ENCODE measurements around the gene USP6.
"Not testable (repeated sequence)": the region's sequence is repeated elsewhere in the genome, so short reads cannot be mapped to it uniquely, and the experiment has no call there.

The USP6 gene

DNA sequence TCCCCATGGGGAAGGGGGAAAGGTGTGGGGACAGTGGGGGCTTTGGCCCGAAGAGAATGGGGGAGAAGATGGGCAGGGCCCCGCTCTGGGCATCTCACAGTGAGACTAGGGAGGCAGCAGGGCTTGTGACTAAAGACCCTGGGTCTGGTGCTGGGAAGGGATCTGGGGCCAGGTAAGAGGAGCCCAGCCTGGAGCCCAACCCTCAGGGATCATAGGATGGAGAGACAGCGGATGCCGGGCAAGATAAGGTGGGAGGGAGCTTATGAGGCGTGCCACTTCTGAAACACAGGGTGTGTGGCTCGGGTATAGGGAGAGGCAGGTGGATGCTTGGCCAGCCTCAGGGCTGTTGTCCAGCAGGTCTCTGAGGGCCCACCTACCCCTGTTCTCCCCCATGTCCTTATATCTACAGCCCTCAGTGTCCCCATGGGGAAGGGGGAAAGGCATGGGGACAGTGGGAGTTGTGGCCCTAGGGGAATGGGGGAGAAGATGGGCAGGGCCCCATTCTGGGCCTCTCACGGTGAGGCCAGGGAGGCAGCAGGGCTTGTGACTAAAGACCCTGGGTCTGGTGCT, 15.4 kb downstream of the USP6 start:
- Histone ChIP-seq H3K9ac (ENCODE audit: low read length) (no peak overlapping the region), H3K79me2 (ENCODE audit: insufficient read depth, low read length) (no peaks in the 10 kb centered on the region), H3F3A (ENCODE audit: insufficient read depth, low read length) (no peaks in the 10 kb centered on the region), H3K9me3 (ENCODE audit: low read length) (no peaks in the 10 kb centered on the region), H3K36me3 (ENCODE audit: insufficient read depth, low read length) (no peaks in the 10 kb centered on the region), H3K27ac (ENCODE audit: low read depth, low read length, poor library complexity, severe bottlenecking) (no peak overlapping the region), H3K4me1 (ENCODE audit: insufficient read depth, low read length, severe bottlenecking) (no peaks in the 10 kb centered on the region), H3K4me3 (ENCODE audit: low read depth, low read length, poor library complexity, severe bottlenecking) (no peak overlapping the region), H2AFZ (ENCODE audit: low read length) (no peak overlapping the region), H3K9me2 (ENCODE audit: low read depth, low read length) (no peaks in the 10 kb centered on the region), H3K4me2 (ENCODE audit: low read length) (no peak overlapping the region), H3K27me3 (ENCODE audit: insufficient read depth, low read length) (0 out of 2 replicates have a peak, but pooled peaks cover 3% of the 10 kb centered on the region), H4K20me1 (ENCODE audit: insufficient read depth, low read length) (no peaks in the 10 kb centered on the region)
- TF ChIP-seq, protein P1, sequence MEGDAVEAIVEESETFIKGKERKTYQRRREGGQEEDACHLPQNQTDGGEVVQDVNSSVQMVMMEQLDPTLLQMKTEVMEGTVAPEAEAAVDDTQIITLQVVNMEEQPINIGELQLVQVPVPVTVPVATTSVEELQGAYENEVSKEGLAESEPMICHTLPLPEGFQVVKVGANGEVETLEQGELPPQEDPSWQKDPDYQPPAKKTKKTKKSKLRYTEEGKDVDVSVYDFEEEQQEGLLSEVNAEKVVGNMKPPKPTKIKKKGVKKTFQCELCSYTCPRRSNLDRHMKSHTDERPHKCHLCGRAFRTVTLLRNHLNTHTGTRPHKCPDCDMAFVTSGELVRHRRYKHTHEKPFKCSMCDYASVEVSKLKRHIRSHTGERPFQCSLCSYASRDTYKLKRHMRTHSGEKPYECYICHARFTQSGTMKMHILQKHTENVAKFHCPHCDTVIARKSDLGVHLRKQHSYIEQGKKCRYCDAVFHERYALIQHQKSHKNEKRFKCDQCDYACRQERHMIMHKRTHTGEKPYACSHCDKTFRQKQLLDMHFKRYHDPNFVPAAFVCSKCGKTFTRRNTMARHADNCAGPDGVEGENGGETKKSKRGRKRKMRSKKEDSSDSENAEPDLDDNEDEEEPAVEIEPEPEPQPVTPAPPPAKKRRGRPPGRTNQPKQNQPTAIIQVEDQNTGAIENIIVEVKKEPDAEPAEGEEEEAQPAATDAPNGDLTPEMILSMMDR (IDR thresholded peaks at IDR 0.05; ENCODE audit: low read length) = no peak
- no peak for TF ChIP-seq EZH2 (IDR thresholded peaks at IDR 0.05; ENCODE audit: borderline replicate concordance, low read length)

DNA sequence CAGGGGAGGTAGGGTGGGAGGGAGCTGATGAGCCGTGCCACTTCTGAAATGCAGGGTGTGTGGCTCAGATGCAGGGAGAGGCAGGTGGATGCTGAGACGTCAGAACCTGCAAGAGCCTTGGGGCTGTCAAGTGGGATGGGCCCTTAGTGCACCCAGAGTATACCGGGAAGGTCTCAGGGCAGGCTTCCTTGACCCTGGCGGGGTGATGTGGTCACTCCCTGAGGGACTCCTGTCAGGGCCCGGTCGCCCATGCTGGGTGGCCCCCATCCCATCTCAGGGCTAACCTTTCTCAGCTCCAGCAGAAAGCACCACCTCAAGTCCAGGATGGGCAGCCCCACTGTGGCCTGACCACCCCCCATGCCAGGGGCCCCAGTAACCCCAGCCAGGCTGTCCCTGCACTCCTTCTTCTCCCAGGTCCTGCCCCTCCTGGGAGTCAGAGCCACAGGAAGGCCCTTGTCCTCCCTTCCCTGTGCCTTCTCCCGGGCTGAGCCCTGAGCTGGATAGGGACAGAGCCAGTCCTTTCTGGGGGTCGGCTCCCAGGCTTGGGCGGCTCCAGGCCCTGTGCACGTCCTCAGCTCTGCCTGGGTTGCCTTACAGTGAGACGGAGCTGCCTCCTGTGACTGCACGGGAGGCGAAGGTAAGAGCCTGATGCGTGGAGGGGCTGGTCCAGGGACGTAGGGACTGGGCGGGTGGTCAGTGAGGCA, 16.1 kb downstream of the USP6 start:
- H3F3A ChIP-seq (ENCODE audit: insufficient read depth, low read length); H3K36me3 ChIP-seq (ENCODE audit: insufficient read depth, low read length); H3K79me2 ChIP-seq (ENCODE audit: insufficient read depth, low read length); H3K27me3 ChIP-seq (ENCODE audit: insufficient read depth, low read length); H3K4me3 ChIP-seq (ENCODE audit: low read depth, low read length, poor library complexity, severe bottlenecking); H3K4me1 ChIP-seq (ENCODE audit: insufficient read depth, low read length, severe bottlenecking); H2AFZ ChIP-seq (ENCODE audit: low read length); H3K9me3 ChIP-seq (ENCODE audit: low read length); H3K4me2 ChIP-seq (ENCODE audit: low read length); H4K20me1 ChIP-seq (ENCODE audit: insufficient read depth, low read length); H3K9ac ChIP-seq (ENCODE audit: low read length); H3K9me2 ChIP-seq (ENCODE audit: low read depth, low read length); H3K27ac ChIP-seq (ENCODE audit: low read depth, low read length, poor library complexity, severe bottlenecking): not testable (repeated sequence)

DNA sequence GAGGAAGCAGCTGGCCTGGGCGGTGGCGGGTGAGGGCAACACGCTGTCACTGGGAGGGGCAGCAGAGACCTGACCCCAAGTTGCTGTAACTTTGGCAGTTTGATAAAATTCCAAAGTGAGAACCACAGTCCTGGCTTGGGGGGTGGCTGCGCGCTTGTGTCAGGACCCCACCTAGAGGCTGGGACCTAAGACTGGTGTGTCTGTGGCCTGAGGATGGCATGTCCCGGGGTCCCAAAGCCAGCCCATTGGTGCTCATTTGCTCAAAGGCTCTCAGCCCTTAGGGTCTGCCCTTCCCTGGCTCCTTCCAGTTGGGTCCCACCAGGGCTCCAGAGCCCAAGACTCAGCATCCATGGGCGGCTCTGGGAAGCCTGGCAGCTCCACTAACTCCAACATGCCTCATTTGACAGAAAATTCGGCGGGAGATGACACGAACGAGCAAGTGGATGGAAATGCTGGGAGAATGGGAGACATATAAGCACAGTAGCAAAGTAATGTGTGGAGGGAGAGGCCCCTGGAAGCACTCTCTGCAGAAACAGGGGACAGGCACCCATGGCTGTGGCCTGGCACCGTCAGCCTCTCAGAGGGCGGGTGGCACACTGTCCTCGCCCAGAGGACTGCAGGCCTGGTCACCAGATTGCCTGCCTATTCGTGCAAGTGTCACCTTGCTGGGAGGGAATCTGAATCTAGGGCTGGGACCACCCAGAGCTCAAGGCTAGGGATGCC, 16.8 kb downstream of the USP6 start:
- not testable (repeated sequence) for H4K20me1 ChIP-seq (ENCODE audit: insufficient read depth, low read length); H2AFZ ChIP-seq (ENCODE audit: low read length)

DNA sequence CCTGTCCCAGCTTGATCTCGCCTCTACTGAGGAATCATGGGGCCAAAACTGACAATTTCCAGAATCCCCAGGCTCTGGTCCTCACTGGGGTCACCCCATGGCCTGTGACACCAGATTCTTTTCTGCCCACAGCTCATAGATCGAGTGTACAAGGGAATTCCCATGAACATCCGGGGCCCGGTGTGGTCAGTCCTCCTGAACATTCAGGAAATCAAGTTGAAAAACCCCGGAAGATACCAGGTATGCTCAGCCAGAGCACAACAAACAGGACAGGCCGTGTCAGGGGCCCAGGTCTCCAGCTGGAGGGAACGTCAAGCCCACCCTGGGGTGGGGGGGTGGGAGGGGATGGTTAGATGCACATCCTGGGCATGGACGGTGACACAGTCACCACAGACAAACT, 17.5 kb downstream of the USP6 start:
- Histone ChIP-seq H3K9me3 (ENCODE audit: low read length) (no peaks in the 10 kb centered on the region), H3K9ac (ENCODE audit: low read length) (no peak overlapping the region), H2AFZ (ENCODE audit: low read length) (no peak overlapping the region), H3K79me2 (ENCODE audit: insufficient read depth, low read length) (no peaks in the 10 kb centered on the region), H3K4me1 (ENCODE audit: insufficient read depth, low read length, severe bottlenecking) (no peaks in the 10 kb centered on the region), H3K9me2 (ENCODE audit: low read depth, low read length) (no peaks in the 10 kb centered on the region), H3F3A (ENCODE audit: insufficient read depth, low read length) (no peaks in the 10 kb centered on the region), H3K4me3 (ENCODE audit: low read depth, low read length, poor library complexity, severe bottlenecking) (no peak overlapping the region), H3K27ac (ENCODE audit: low read depth, low read length, poor library complexity, severe bottlenecking) (no peak overlapping the region), H3K4me2 (ENCODE audit: low read length) (no peak overlapping the region), H3K36me3 (ENCODE audit: insufficient read depth, low read length) (no peaks in the 10 kb centered on the region), H3K27me3 (ENCODE audit: insufficient read depth, low read length) (0 out of 2 replicates have a peak, but pooled peaks cover 3% of the 10 kb centered on the region), H4K20me1 (ENCODE audit: insufficient read depth, low read length) (no peaks in the 10 kb centered on the region)
- TF ChIP-seq EZH2 (IDR thresholded peaks at IDR 0.05; ENCODE audit: borderline replicate concordance, low read length) = no peak
- TF ChIP-seq, protein P1 (IDR thresholded peaks at IDR 0.05; ENCODE audit: low read length) = no peak

More for the DNA sequence above, 16.8 kb downstream of the USP6 start:
- H3F3A ChIP-seq (ENCODE audit: insufficient read depth, low read length); H3K4me1 ChIP-seq (ENCODE audit: insufficient read depth, low read length, severe bottlenecking); H3K9me3 ChIP-seq (ENCODE audit: low read length); H3K9ac ChIP-seq (ENCODE audit: low read length); H3K27ac ChIP-seq (ENCODE audit: low read depth, low read length, poor library complexity, severe bottlenecking); H3K4me3 ChIP-seq (ENCODE audit: low read depth, low read length, poor library complexity, severe bottlenecking); H3K27me3 ChIP-seq (ENCODE audit: insufficient read depth, low read length); H3K79me2 ChIP-seq (ENCODE audit: insufficient read depth, low read length); H3K4me2 ChIP-seq (ENCODE audit: low read length); H3K9me2 ChIP-seq (ENCODE audit: low read depth, low read length); H3K36me3 ChIP-seq (ENCODE audit: insufficient read depth, low read length): not testable (repeated sequence)

DNA sequence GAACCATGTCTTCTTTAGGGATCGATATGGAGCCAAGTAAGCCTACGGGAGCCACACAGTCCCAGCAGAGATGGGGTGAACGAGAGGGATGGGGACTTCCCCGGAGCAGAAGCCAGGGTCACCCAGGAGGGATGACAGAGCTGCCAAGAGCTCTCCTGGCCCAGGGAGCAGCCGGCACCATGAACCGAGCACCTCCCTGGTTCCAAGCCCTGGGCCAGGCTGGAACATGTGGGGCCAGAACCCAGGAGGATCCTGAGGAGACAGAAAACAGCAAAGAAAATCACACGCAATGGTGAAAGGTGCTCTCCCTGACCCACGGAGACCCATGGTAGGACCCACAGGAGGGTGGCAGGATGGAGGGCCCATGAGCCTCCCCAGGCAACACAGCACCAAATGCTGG, 18.1 kb downstream of the USP6 start:
- H3K36me3 ChIP-seq (ENCODE audit: insufficient read depth, low read length); H4K20me1 ChIP-seq (ENCODE audit: insufficient read depth, low read length); H3K27ac ChIP-seq (ENCODE audit: low read depth, low read length, poor library complexity, severe bottlenecking); H3K9me3 ChIP-seq (ENCODE audit: low read length); H3K27me3 ChIP-seq (ENCODE audit: insufficient read depth, low read length); H3K79me2 ChIP-seq (ENCODE audit: insufficient read depth, low read length); H3K9me2 ChIP-seq (ENCODE audit: low read depth, low read length); H3K4me1 ChIP-seq (ENCODE audit: insufficient read depth, low read length, severe bottlenecking); H3K4me2 ChIP-seq (ENCODE audit: low read length); H3K4me3 ChIP-seq (ENCODE audit: low read depth, low read length, poor library complexity, severe bottlenecking); H3F3A ChIP-seq (ENCODE audit: insufficient read depth, low read length); H2AFZ ChIP-seq (ENCODE audit: low read length); H3K9ac ChIP-seq (ENCODE audit: low read length): not testable (repeated sequence)

DNA sequence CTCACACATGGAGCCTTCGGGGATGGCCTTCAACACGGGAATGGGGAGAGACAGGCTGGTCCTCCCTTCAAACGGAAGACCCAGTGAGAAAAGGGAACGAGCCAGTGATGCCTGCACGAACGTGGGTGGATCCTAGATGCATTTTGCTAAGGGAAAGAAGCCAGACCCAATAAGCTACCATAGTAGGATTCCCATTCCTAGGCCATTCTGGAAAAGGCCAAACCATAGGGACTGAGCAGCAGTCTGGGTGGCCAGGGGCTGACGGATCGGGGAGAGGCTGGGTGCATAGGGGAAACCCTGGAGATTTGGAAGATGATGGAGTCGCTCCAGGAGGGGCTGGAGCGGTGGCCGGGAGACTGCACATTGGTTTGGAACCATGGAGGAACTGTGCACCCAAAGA, 18.7 kb downstream of the USP6 start:
- H3F3A ChIP-seq (ENCODE audit: insufficient read depth, low read length); H3K27me3 ChIP-seq (ENCODE audit: insufficient read depth, low read length); H3K27ac ChIP-seq (ENCODE audit: low read depth, low read length, poor library complexity, severe bottlenecking); H3K4me1 ChIP-seq (ENCODE audit: insufficient read depth, low read length, severe bottlenecking); H4K20me1 ChIP-seq (ENCODE audit: insufficient read depth, low read length); H3K36me3 ChIP-seq (ENCODE audit: insufficient read depth, low read length); H3K4me2 ChIP-seq (ENCODE audit: low read length); H3K9me2 ChIP-seq (ENCODE audit: low read depth, low read length); H3K79me2 ChIP-seq (ENCODE audit: insufficient read depth, low read length); H2AFZ ChIP-seq (ENCODE audit: low read length); H3K9me3 ChIP-seq (ENCODE audit: low read length); H3K4me3 ChIP-seq (ENCODE audit: low read depth, low read length, poor library complexity, severe bottlenecking); H3K9ac ChIP-seq (ENCODE audit: low read length): not testable (repeated sequence)

Data from OCI-LY1 (cell line).